Thoracic aorta (tissue), 2 donors: ENCODE data around the gene SETBP1. TPM values are rescaled to one million over a fixed set of nuclear protein-coding genes. Genes with fewer than 3 reads are reported as not detected.
A peak's percentile ranks its signal among the peaks of the same experiment; 100 is the strongest.

ENCODE experiments used
- ATAC-seq: fragments of 150-250 bp; one replicate; pipeline ENCODE4 v1.8.0; 2017; ENCODE audit warnings: low read depth; ENCODE audit not compliant: insufficient number of reproducible peaks, low FRiP score
- DNase-seq: peaks from one replicate; pipeline ENCODE4 v3.0.0-alpha.2; 2020; ENCODE audit warnings: low spot score
- H3K27ac ChIP-seq, 2 donors: fragments of 200-600 bp; sonication (generic); 1 replicate in 1 of 2; 2 replicates in 1 of 2; pipeline ENCODE4 v1.5.1; 2016; ENCODE audit warnings: mild to moderate bottlenecking in 2 of 2, moderate library complexity in 2 of 2
- H3K27me3 ChIP-seq: fragments of 200-600 bp; sonication (generic); replicated peaks from 2 replicates; pipeline ENCODE4 v1.6.0; 2016; ENCODE audit warnings: mild to moderate bottlenecking; ENCODE audit not compliant: insufficient read depth
- H3K36me3 ChIP-seq: fragments of 200-600 bp; sonication (generic); one replicate; pipeline ENCODE4 v1.5.1; 2016
- H3K4me1 ChIP-seq, 2 donors: fragments of 200-600 bp; sonication (generic); 1 replicate in 1 of 2; 2 replicates in 1 of 2; pipeline versions ENCODE4 v1.5.1 to v1.6.0; 2016; ENCODE audit warnings: low read depth in 2 of 2, mild to moderate bottlenecking in 1 of 2; ENCODE audit not compliant: control insufficient read depth in 1 of 2
- H3K4me3 ChIP-seq: fragments of 200-600 bp; sonication (generic); 2 replicates; pipeline ENCODE4 v1.5.1; 2016; ENCODE audit warnings: mild to moderate bottlenecking
- H3K9me3 ChIP-seq: fragments of 200-600 bp; sonication (generic); 2 replicates; pipeline ENCODE4 v1.5.1; 2016
- total RNA-seq, 2 donors: library from RNA; depleted of rRNA; stranded (reverse); fragments of >200 nt; gene quantifications; one replicate each; pipeline versions ENCODE4 v1.1.0 to v1.2.3, GENCODE V29; 2016
- TF ChIP-seq, protein P1 (sequence below): fragments of 200-600 bp; sonication (generic); IDR thresholded peaks from one replicate; pipeline ENCODE4 v1.5.1; 2019; ENCODE audit warnings: antibody characterized with exemption

The SETBP1 gene
- total RNA-seq, 2 donors from 2014 or later: 39.3 to 50.2 TPM

DNA sequence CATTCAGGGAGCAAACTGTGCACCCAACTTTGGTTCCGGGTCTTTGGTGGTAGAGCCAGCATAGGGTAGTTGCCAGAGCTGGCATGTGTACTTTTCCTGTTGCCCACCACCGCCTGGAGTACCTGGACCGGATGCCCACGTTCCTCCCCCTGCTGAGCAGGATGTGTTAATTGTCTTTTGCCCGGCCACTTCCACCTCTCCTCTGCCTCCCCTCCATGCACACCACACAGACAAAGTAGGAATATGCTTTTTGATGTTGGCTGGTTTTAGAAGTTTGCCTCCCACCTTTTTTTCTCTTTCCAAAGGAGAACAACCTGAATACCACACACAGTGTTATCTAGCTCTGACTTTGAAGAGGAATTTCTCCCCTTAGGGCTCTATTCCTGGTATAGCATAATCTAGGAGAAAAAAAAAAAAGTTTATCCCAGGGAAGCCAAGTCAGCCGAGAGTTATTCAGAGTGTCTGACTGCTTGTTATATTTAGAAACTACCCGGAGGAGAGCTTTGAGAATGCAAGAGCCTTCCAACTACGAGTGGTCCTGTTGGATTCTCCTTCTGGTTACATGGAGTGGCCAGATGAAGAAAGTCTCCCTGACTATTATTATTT, 111.9 kb downstream of the SETBP1 start:
- Histone ChIP-seq H3K4me1 (peaks cover 41 to 50% of the 10 kb centered on the region in 2 donors), H3K27ac (peak overlapping the region; percentile 56 to 88), H3K4me3 (peak overlapping the region; percentile 33), H3K9me3 (no peaks in the 10 kb centered on the region), H3K27me3 (no peaks in the 10 kb centered on the region), H3K36me3 (no peaks in the 10 kb centered on the region)
- DNase-seq (no peak), ATAC-seq (peak; percentile 68)
- TF ChIP-seq, protein P1, sequence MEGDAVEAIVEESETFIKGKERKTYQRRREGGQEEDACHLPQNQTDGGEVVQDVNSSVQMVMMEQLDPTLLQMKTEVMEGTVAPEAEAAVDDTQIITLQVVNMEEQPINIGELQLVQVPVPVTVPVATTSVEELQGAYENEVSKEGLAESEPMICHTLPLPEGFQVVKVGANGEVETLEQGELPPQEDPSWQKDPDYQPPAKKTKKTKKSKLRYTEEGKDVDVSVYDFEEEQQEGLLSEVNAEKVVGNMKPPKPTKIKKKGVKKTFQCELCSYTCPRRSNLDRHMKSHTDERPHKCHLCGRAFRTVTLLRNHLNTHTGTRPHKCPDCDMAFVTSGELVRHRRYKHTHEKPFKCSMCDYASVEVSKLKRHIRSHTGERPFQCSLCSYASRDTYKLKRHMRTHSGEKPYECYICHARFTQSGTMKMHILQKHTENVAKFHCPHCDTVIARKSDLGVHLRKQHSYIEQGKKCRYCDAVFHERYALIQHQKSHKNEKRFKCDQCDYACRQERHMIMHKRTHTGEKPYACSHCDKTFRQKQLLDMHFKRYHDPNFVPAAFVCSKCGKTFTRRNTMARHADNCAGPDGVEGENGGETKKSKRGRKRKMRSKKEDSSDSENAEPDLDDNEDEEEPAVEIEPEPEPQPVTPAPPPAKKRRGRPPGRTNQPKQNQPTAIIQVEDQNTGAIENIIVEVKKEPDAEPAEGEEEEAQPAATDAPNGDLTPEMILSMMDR: no peak

DNA sequence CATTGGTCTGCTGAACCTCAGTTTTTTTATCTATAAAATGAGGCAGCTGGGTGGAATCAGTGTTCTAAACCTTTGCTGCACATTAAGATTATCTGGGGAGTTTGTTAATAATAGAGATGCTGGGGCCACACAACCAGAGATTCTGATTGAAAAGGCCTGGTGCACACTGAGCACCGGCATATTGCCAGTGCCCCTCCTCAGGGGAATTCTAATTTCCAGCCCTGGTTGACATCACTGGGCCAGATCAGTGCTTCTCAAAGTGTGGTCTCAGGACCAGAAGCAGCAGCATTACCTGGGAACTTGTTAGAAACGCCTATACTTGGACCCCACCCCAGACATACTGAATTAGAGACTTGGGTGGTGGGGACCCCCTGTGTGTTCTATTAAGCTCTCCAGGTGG, 112.5 kb downstream of the SETBP1 start:
- Histone ChIP-seq H3K4me1 (peaks cover 41 to 55% of the 10 kb centered on the region in 2 donors), H3K27ac (peak overlapping the region; percentile 56 to 88), H3K9me3 (no peaks in the 10 kb centered on the region), H3K27me3 (no peaks in the 10 kb centered on the region), H3K4me3 (peak overlapping the region; percentile 33), H3K36me3 (no peaks in the 10 kb centered on the region)
- TF ChIP-seq, protein P1: no peak
- no peak for ATAC-seq
- DNase-seq: no peak

DNA sequence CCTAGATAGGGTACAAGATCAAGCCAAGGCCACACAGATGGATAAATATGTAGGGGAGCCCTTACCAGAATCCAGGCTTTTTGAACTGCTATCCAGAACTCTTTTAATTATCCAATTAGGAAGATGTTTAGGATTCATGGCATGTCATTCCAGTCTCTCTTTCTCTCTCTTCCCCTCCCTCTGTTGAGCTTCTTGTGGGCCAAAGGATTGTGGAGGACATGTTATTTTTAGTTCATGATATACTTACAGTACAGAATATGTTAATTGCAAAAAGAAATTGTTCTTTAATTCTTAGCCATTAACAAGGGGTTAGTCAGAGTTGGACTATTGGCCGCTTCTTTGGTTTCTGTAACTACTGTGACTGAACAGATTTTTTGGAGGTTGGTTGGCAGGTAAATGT, 113.0 kb downstream of the SETBP1 start:
- H3K36me3 ChIP-seq: no peaks in the 10 kb centered on the region
- ATAC-seq (no peak), DNase-seq (no peak)
- no peaks in the 10 kb centered on the region for H3K27me3 ChIP-seq
- no peak overlapping the region for H3K4me3 ChIP-seq
- peak overlapping the region; percentile 56 to 88 for H3K27ac ChIP-seq
- TF ChIP-seq, protein P1: no peak
- no peaks in the 10 kb centered on the region for H3K9me3 ChIP-seq
- peaks cover 43 to 60% of the 10 kb centered on the region in 2 donors for H3K4me1 ChIP-seq

DNA sequence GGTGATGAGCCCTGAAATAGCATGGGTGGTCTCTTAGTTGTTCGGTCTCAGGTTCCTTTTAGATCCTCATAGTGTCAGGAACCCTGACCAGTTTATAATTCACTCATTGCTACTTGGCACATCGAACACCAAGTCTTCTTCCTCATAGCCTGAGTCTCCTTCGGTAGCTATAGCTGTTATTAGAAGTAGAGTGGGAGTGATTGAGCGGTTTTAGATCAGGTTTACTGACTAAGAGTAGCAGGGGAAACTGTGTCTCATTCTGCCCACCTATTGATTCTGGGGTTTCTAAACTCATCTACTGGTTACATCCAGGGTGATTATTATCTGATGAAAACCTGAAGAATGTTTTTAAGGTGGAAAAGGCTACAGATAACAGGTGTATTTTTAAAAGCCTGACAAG, 114.6 kb downstream of the SETBP1 start:
- Histone ChIP-seq H3K27me3 (no peaks in the 10 kb centered on the region), H3K36me3 (no peaks in the 10 kb centered on the region), H3K9me3 (no peaks in the 10 kb centered on the region), H3K4me3 (no peak overlapping the region), H3K27ac (no peak overlapping the region), H3K4me1 (peaks cover 34 to 51% of the 10 kb centered on the region in 2 donors)
- no peak for DNase-seq
- TF ChIP-seq, protein P1: no peak
- no peak for ATAC-seq

DNA sequence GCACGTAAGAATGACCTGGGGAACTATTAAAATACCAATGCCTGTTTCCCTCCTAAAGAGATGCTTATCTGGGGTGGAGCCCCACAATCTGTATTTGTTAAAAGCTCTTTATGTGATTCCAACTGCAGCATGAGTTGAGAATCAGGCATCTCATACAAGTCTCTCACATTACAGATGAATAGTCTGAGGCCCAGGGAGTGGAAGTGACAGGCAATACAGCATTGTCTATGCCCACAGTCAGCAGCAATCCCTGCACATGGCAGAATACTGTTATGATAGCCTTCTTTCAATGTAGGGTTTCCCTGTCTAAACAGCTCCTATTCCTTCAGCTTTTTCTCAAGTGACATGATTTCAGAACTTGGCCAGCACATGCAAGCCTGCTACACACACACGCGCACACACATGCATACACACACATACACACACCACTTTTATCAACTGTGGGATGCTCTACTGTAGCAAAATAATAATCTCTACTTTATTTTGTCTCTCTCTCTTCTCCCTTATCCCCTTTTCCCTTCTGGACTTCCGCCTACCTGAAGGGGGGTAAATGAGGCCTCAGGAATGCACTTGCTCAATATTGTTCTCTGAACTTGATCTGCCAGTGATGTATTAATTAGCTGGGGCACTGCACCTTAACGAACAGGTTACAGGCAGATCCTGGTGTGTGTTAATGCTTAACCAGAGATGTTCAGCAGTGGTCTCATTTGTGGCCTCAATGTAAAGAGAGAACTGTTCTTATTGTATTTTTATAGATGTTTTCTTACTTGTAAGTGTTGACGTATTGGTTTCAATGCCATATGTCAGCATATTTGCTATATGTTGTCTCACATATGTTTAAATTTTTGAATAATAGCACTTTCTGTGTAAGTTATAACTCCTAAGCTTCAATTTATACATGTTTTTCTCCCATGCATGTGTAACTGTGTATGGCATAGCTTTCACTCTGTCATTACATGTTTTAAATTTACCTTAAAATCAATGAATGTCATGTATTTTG, 116.0 kb downstream of the SETBP1 start:
- Histone ChIP-seq H3K4me1 (peaks cover 19 to 37% of the 10 kb centered on the region in 2 donors), H3K27ac (no peak overlapping the region), H3K36me3 (no peaks in the 10 kb centered on the region), H3K9me3 (no peaks in the 10 kb centered on the region), H3K27me3 (no peaks in the 10 kb centered on the region), H3K4me3 (no peak overlapping the region)
- no peak for ATAC-seq
- DNase-seq: no peak
- TF ChIP-seq, protein P1: no peak
